Activated naive CD4-positive, alpha-beta T cell treated with anti-CD3 and anti-CD28 coated beads, Interleukin-2, amount 10 ng/mL, durations not matched to agents 7 days and 5 days (primary cell): ENCODE results near the gene IQCH.
"Not testable (repeated sequence)": the region's sequence is repeated elsewhere in the genome, so short reads cannot be mapped to it uniquely, and the experiment has no call there.

Source experiments
- CTCF ChIA-PET: fragments of 350-600 bp; sonication (Branson Sonifier 250); formaldehyde crosslinking; loops from one replicate; lab custom pipeline; 2021; ENCODE audit warnings: antibody characterized with exemption; lab: Charles Lee
- DNase-seq: peaks from one replicate; pipeline ENCODE4 v3.0.0-alpha.2; 2020
- H3K27ac Mint-ChIP-seq: one replicate; pipeline ENCODE4 v1.8.0; 2021; ENCODE audit warnings: mild to moderate bottlenecking, moderate library complexity, mixed read lengths
- H3K27me3 Mint-ChIP-seq: one replicate; pipeline ENCODE4 v1.8.0; 2021; ENCODE audit warnings: mild to moderate bottlenecking, mixed read lengths
- H3K36me3 Mint-ChIP-seq: one replicate; pipeline ENCODE4 v1.8.0; 2021; ENCODE audit warnings: mixed read lengths
- H3K4me1 Mint-ChIP-seq: one replicate; pipeline ENCODE4 v1.8.0; 2021; ENCODE audit warnings: mixed read lengths
- H3K4me3 Mint-ChIP-seq: one replicate; pipeline ENCODE4 v1.8.0; 2021; ENCODE audit warnings: mild to moderate bottlenecking, moderate library complexity, mixed read lengths
- H3K9me3 Mint-ChIP-seq: one replicate; pipeline ENCODE4 v1.8.0; 2021; ENCODE audit warnings: mixed read lengths

IQCH gene

GRCh38 chr15:67329984-67330733, 75.6 kb downstream of the IQCH start:
- H3K4me1 Mint-ChIP-seq: no peaks in the 10 kb centered on the region
- H3K27me3 Mint-ChIP-seq: no peaks in the 10 kb centered on the region
- H3K4me3 Mint-ChIP-seq: no peak overlapping the region
- CTCF ChIA-PET: no interaction called here
- DNase-seq: no peak
- H3K27ac Mint-ChIP-seq: no peak overlapping the region
- no peaks in the 10 kb centered on the region for H3K36me3 Mint-ChIP-seq
- H3K9me3 Mint-ChIP-seq: peaks cover 3% of the 10 kb centered on the region

- Mint-ChIP-seq H3K36me3 (no peaks in the 10 kb centered on the region), H3K4me3 (no peak overlapping the region), H3K4me1 (no peaks in the 10 kb centered on the region), H3K27me3 (no peaks in the 10 kb centered on the region), H3K9me3 (peaks cover 3% of the 10 kb centered on the region), H3K27ac (no peak overlapping the region)
- CTCF ChIA-PET: no interaction called here
- DNase-seq: no peak
Observed at GRCh38 chr15:67331676-67332075, 77.1 kb downstream of the IQCH start.

DNA sequence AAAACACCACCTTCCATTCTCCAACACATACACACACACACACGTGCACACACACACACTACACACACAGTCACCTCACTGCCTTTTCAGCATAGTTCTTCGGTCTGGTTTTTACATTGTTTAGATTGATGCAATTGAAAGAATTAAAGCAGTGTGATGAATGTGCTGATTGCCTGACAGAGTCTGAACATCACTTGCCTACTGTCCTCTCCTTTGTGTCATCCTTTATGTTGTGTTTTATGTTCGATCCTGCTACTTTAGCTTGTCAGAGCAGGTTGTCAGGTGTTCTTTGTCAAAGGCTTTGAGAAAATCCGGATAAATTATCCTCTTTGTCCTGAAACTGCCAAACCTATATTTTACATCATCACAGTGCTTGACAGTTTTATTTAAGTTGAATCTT, 80.4 kb downstream of the IQCH start:
- H3K4me1 Mint-ChIP-seq: no peaks in the 10 kb centered on the region
- no peak overlapping the region for H3K4me3 Mint-ChIP-seq
- H3K27me3 Mint-ChIP-seq: no peaks in the 10 kb centered on the region
- CTCF ChIA-PET: no interaction called here
- DNase-seq: no peak
- no peaks in the 10 kb centered on the region for H3K36me3 Mint-ChIP-seq
- H3K9me3 Mint-ChIP-seq: no peaks in the 10 kb centered on the region
- no peak overlapping the region for H3K27ac Mint-ChIP-seq

DNA sequence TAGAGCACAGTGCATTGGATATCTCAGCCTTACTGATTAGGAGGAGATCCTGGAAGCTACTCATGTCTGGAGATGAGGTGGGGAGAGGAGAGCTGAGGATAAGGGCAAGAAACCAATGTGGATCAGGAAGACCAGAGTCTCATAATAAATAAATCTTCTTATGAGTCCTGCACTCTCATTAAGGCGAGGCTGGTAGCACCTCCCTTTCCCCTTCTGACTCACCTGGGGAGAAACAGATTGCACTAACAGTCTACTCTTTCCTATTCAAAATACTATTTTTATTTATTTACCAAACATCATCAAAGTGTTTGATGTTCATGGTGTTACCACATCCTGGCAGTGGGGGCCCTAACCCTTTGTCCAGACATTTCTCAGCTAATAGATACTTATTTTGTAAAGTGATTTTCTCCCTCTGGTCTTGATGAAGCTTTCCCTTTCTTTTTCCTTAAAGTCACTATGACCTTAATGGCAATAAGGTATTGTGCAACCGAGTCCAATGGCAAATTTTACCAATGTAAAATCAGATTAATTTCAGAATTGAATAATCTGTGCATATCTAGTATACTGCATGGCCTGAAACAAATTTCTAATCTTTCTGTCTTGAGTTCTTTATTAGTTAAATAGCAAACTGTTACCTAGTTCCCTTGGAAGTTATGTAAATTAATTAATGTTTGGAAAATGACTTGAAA, 81.1 kb downstream of the IQCH start:
- Mint-ChIP-seq H3K27ac (no peak overlapping the region), H3K4me1 (no peaks in the 10 kb centered on the region), H3K9me3 (no peaks in the 10 kb centered on the region), H3K36me3 (no peaks in the 10 kb centered on the region), H3K4me3 (no peak overlapping the region), H3K27me3 (peaks cover under 1% of the 10 kb centered on the region)
- CTCF ChIA-PET: no interaction called here
- no peak for DNase-seq

- H3K27me3 Mint-ChIP-seq: peaks cover 5% of the 10 kb centered on the region
- no peak overlapping the region for H3K4me3 Mint-ChIP-seq
- no peak for DNase-seq
- H3K36me3 Mint-ChIP-seq: no peaks in the 10 kb centered on the region
- H3K27ac Mint-ChIP-seq: no peak overlapping the region
- CTCF ChIA-PET: no interaction called here
- H3K4me1 Mint-ChIP-seq: no peaks in the 10 kb centered on the region
- no peaks in the 10 kb centered on the region for H3K9me3 Mint-ChIP-seq
Observed at GRCh38 chr15:67340630-67341029, 86.0 kb downstream of the IQCH start.

DNA sequence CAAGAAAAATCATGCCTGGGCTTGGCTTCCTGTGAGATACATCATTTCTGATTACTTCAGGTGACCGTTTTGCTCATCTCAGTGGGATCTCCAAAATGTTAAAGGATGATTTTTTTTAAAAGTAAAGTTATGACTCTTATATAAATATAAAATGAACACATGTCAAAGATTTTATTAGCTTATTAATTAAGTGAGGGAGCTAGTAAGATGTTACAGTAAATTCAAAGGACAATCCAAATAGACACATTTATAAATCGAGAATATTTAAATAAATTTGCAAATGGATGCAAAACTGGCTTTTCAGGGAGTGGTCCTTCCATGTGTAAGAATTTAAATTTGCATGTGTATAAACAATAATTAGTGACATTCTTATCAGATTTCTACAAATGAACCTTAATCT, 87.0 kb downstream of the IQCH start:
- no peak overlapping the region for H3K27ac Mint-ChIP-seq
- no peak overlapping the region for H3K4me3 Mint-ChIP-seq
- H3K9me3 Mint-ChIP-seq: no peaks in the 10 kb centered on the region
- no peaks in the 10 kb centered on the region for H3K4me1 Mint-ChIP-seq
- CTCF ChIA-PET: no interaction called here
- no peaks in the 10 kb centered on the region for H3K36me3 Mint-ChIP-seq
- no peak for DNase-seq
- H3K27me3 Mint-ChIP-seq: peaks cover 8% of the 10 kb centered on the region

DNA sequence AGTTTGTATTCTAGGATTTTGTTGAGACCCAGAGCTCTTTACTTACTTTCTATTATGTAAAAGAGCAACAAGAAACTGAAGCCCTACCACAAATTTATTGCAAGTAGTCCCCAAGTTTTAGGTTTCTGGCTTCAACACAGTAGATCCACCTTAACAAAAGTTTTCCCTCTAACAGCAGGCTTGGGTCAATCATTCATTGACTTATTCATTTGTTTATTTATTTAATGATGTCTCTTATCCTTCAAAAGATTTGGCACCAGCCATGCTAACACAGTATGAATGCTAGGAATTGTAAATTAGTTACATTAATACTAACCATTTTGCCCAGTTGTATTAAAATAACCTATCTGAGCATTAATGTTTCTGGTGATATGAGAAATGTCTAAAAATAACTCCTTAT, 88.6 kb downstream of the IQCH start:
- Mint-ChIP-seq H3K9me3 (peaks cover 8% of the 10 kb centered on the region), H3K27ac (no peak overlapping the region), H3K36me3 (no peaks in the 10 kb centered on the region), H3K4me1 (no peaks in the 10 kb centered on the region), H3K4me3 (no peak overlapping the region), H3K27me3 (peaks cover 9% of the 10 kb centered on the region)
- no peak for DNase-seq
- CTCF ChIA-PET: no interaction called here

- DNase-seq: no peak
- peaks cover 3% of the 10 kb centered on the region for H3K27me3 Mint-ChIP-seq
- no peak overlapping the region for H3K27ac Mint-ChIP-seq
- H3K9me3 Mint-ChIP-seq: peaks cover 12% of the 10 kb centered on the region
- no peak overlapping the region for H3K4me3 Mint-ChIP-seq
- CTCF ChIA-PET: interaction anchor here (0.7 kb wide), 1 partner anchor 78 kb away, joined by 3 read pairs; no protein-coding TSS in a partner anchor
- H3K4me1 Mint-ChIP-seq: no peaks in the 10 kb centered on the region
- no peaks in the 10 kb centered on the region for H3K36me3 Mint-ChIP-seq
Observed at GRCh38 chr15:67349634-67350033, 95.0 kb downstream of the IQCH start.

- Mint-ChIP-seq H3K9me3 (peaks cover 12% of the 10 kb centered on the region), H3K4me3 (no peak overlapping the region), H3K27me3 (peaks cover 3% of the 10 kb centered on the region), H3K27ac (no peak overlapping the region), H3K4me1 (no peaks in the 10 kb centered on the region), H3K36me3 (no peaks in the 10 kb centered on the region)
- DNase-seq: no peak
- CTCF ChIA-PET: no interaction called here
Observed at GRCh38 chr15:67350042-67350441, 95.5 kb downstream of the IQCH start.

DNA sequence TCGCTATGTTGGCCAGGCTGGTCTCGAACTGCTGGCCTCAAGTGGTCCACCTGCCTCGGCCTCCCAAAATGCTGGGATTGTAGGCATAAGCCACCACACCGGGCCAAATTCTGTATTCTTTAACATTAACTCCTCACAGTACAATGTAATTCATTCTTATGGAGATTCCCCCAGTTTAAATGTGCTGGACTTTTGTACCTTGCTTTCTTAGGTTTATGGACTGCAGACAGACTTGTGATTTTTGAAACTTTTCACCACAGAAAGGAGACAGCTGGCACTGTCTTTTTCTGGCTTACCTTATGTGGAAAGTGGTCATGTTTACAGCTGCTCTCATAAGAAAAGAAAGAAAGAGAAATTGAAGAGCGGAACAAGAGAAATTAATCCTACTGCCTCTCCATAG, 103.8 kb downstream of the IQCH start:
- Mint-ChIP-seq H3K27ac (no peak overlapping the region), H3K9me3 (no peaks in the 10 kb centered on the region), H3K4me1 (no peaks in the 10 kb centered on the region), H3K27me3 (peaks cover 5% of the 10 kb centered on the region), H3K36me3 (no peaks in the 10 kb centered on the region), H3K4me3 (no peak overlapping the region)
- DNase-seq: no peak
- CTCF ChIA-PET: no interaction called here

- Mint-ChIP-seq H3K4me1 (no peaks in the 10 kb centered on the region), H3K9me3 (no peaks in the 10 kb centered on the region), H3K36me3 (no peaks in the 10 kb centered on the region), H3K27me3 (peaks cover 5% of the 10 kb centered on the region), H3K4me3 (no peak overlapping the region), H3K27ac (no peak overlapping the region)
- no peak for DNase-seq
- CTCF ChIA-PET: no interaction called here
Observed at GRCh38 chr15:67358812-67359211, 104.2 kb downstream of the IQCH start.

GRCh38 chr15:67359431-67360079, 105.0 kb downstream of the IQCH start:
- H3K36me3 Mint-ChIP-seq: no peaks in the 10 kb centered on the region
- no peak overlapping the region for H3K27ac Mint-ChIP-seq
- no peaks in the 10 kb centered on the region for H3K9me3 Mint-ChIP-seq
- CTCF ChIA-PET: no interaction called here
- H3K27me3 Mint-ChIP-seq: peaks cover 5% of the 10 kb centered on the region
- H3K4me1 Mint-ChIP-seq: no peaks in the 10 kb centered on the region
- no peak for DNase-seq
- no peak overlapping the region for H3K4me3 Mint-ChIP-seq

GRCh38 chr15:67361100-67361499, 106.5 kb downstream of the IQCH start:
- Mint-ChIP-seq H3K27ac (no peak overlapping the region), H3K27me3 (peaks cover 8% of the 10 kb centered on the region), H3K4me3 (no peak overlapping the region), H3K9me3 (no peaks in the 10 kb centered on the region), H3K4me1 (no peaks in the 10 kb centered on the region), H3K36me3 (no peaks in the 10 kb centered on the region)
- CTCF ChIA-PET: no interaction called here
- no peak for DNase-seq

DNA sequence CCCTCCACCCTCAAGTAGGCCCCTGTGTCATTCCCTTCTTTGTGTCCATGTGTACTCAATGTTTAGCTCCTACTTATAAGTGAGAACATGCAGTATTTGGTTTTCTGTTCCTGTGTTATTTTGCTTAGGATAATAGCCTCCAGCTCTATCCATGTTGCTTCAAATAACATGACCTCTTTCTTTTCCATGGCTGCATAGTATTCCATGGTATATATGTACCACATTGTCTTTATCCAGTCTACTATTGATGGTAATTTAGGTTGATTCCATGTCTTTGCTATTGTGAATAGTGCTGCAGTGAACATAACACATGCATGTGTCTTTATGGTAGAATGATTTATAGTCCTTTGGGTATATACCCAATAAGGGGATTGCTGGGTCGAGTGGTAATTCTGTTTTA, 109.1 kb downstream of the IQCH start:
- DNase-seq, H3K27ac Mint-ChIP-seq, CTCF ChIA-PET, H3K4me3 Mint-ChIP-seq, H3K4me1 Mint-ChIP-seq, H3K36me3 Mint-ChIP-seq, H3K9me3 Mint-ChIP-seq: not testable (repeated sequence)
- H3K27me3 Mint-ChIP-seq: peaks cover 15% of the 10 kb centered on the region

GRCh38 chr15:67365994-67366393, 111.4 kb downstream of the IQCH start:
- no peak for DNase-seq
- Mint-ChIP-seq H3K27ac (no peak overlapping the region), H3K4me1 (no peaks in the 10 kb centered on the region), H3K36me3 (no peaks in the 10 kb centered on the region), H3K9me3 (no peaks in the 10 kb centered on the region), H3K4me3 (no peak overlapping the region), H3K27me3 (peaks cover 26% of the 10 kb centered on the region)
- CTCF ChIA-PET: no interaction called here
